ENCODE data around the gene RNF186. TPM values are rescaled to one million over a fixed set of nuclear protein-coding genes. Genes with fewer than 3 reads are reported as not detected.

The RNF186 gene
- total and polyA plus RNA-seq, 4 donors = 0.17 to 0.38 (median 0.28) TPM

GRCh38 chr1:19861842-19862530, 46.9 kb upstream of the RNF186 start:
- no peak for DNase-seq (ENCODE audit: low spot score)
- Histone ChIP-seq H3K9me3 (ENCODE audit: control insufficient read depth in 4 of 4, low read length in 3 of 4) (peaks cover 0 to 11% (median 0%) of the 10 kb centered on the region in 4 donors), H3K9ac (ENCODE audit: low read depth in 1 of 2, low read length in 2 of 2) (no peak overlapping the region), H3K27ac (ENCODE audit: low read depth in 1 of 2, low read length in 2 of 2) (no peak overlapping the region), H3K27me3 (ENCODE audit: control insufficient read depth in 4 of 4, insufficient read depth in 4 of 4, low read length in 3 of 4) (no peaks in the 10 kb centered on the region), H3K4me3 (ENCODE audit: low read depth in 1 of 3, low read length in 3 of 3) (no peak overlapping the region), H3K36me3 (ENCODE audit: control insufficient read depth in 4 of 4, insufficient read depth in 3 of 4, low read depth in 1 of 4, low read length in 3 of 4) (no peaks in the 10 kb centered on the region), H3K4me1 (ENCODE audit: control insufficient read depth in 4 of 4, insufficient read depth in 4 of 4, low read length in 3 of 4) (no peaks in the 10 kb centered on the region)
- TF ChIP-seq CTCF (IDR thresholded peaks at IDR 0.05; ENCODE audit: low read depth, low read length, missing input control) = no peak
- TF ChIP-seq HNF4A (conservative IDR thresholded peaks at IDR 0.05) = no peak
- TF ChIP-seq ZBTB33 (IDR thresholded peaks at IDR 0.05) = no peak
- TF ChIP-seq GABPA (IDR thresholded peaks at IDR 0.05 in 1 of 2, conservative IDR thresholded peaks at IDR 0.05 in 1 of 2) = no peak
- no peak for TF ChIP-seq ATF3 (IDR thresholded peaks at IDR 0.05)
- no peak for TF ChIP-seq FOXA1 (IDR thresholded peaks at IDR 0.05)
- TF ChIP-seq JUND (IDR thresholded peaks at IDR 0.05) = no peak
- no peak for TF ChIP-seq REST (IDR thresholded peaks at IDR 0.05)
- TF ChIP-seq SP1 (IDR thresholded peaks at IDR 0.05) = no peak
- TF ChIP-seq FOXA2 (IDR thresholded peaks at IDR 0.05) = no peak
- TF ChIP-seq EGR1 (IDR thresholded peaks at IDR 0.05; ENCODE audit: low read depth in 2 of 2) = no peak
- no peak for TF ChIP-seq MAX (IDR thresholded peaks at IDR 0.05)
- TF ChIP-seq YY1 (IDR thresholded peaks at IDR 0.05) = no peak
- no peak for TF ChIP-seq RXRA (IDR thresholded peaks at IDR 0.05)
- no peak for TF ChIP-seq NR2F2 (IDR thresholded peaks at IDR 0.05)
- TF ChIP-seq RAD21 (IDR thresholded peaks at IDR 0.05) = no peak
- TF ChIP-seq HNF4G (IDR thresholded peaks at IDR 0.05) = no peak
- no peak for TF ChIP-seq TAF1 (conservative IDR thresholded peaks at IDR 0.05)
- 89% methylated on average over 1 of the region's 1 CpG for WGBS
